Measurements from ENCODE around the gene NRAS. TPM values are rescaled to one million over a fixed set of nuclear protein-coding genes. Genes with fewer than 3 reads are reported as not detected.

NRAS gene
- total and polyA plus RNA-seq, 2 donors (not counting 1 experiment from before 2014, with no cell fraction given), result 31.0 to 62.3 TPM

- no peaks in the 10 kb centered on the region for H3K79me2 ChIP-seq (ENCODE audit: control insufficient read depth, insufficient read depth, low read length)
- TF ChIP-seq, protein P1, sequence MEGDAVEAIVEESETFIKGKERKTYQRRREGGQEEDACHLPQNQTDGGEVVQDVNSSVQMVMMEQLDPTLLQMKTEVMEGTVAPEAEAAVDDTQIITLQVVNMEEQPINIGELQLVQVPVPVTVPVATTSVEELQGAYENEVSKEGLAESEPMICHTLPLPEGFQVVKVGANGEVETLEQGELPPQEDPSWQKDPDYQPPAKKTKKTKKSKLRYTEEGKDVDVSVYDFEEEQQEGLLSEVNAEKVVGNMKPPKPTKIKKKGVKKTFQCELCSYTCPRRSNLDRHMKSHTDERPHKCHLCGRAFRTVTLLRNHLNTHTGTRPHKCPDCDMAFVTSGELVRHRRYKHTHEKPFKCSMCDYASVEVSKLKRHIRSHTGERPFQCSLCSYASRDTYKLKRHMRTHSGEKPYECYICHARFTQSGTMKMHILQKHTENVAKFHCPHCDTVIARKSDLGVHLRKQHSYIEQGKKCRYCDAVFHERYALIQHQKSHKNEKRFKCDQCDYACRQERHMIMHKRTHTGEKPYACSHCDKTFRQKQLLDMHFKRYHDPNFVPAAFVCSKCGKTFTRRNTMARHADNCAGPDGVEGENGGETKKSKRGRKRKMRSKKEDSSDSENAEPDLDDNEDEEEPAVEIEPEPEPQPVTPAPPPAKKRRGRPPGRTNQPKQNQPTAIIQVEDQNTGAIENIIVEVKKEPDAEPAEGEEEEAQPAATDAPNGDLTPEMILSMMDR (conservative IDR thresholded peaks at IDR 0.05 in 1 of 2, IDR thresholded peaks at IDR 0.05 in 1 of 2; ENCODE audit: low read depth in 1 of 2, low read length in 2 of 2), result no peak
- TF ChIP-seq EZH2 (IDR thresholded peaks at IDR 0.05; ENCODE audit: low read length, missing control alignments), result no peak
- peak within 1 kb of the TSS; percentile 91 for H3K9ac ChIP-seq (ENCODE audit: insufficient read depth, low read length)
- peak within 1 kb of the TSS; percentile 94 for H3K27ac ChIP-seq (ENCODE audit: insufficient read depth, low read length)
- H3K9me3 ChIP-seq (ENCODE audit: control insufficient read depth, insufficient read depth, low read depth, low read length), result no peaks in the 10 kb centered on the region
- no peaks in the 10 kb centered on the region for H4K20me1 ChIP-seq (ENCODE audit: control insufficient read depth, extremely low read depth, insufficient read depth, low read length)
- H3K4me2 ChIP-seq (ENCODE audit: extremely low read depth, insufficient read depth, low read length), result peak within 1 kb of the TSS; percentile 98
- no peak for DNase-seq (ENCODE audit: low read depth in 2 of 2)
- no peaks in the 10 kb centered on the region for H3K36me3 ChIP-seq (ENCODE audit: control insufficient read depth, insufficient read depth, low read length)
- peak within 1 kb of the TSS; percentile 99 for H2AFZ ChIP-seq (ENCODE audit: low read length)
- peaks cover 3% of the 10 kb centered on the region for H3K4me1 ChIP-seq (ENCODE audit: control insufficient read depth, extremely low read depth, insufficient read depth, low read length)
- H3K4me3 ChIP-seq (replicated peaks in 1 of 4; ENCODE audit: control extremely low read depth in 1 of 4, insufficient read depth in 1 of 4, low read depth in 3 of 4, low read length in 4 of 4), result peak within 1 kb of the TSS; percentile 80 to 97 (median 82)
- H3K27me3 ChIP-seq (ENCODE audit: control insufficient read depth, insufficient read depth, low read length), result no peaks in the 10 kb centered on the region
These were observed 46.9 kb downstream of the NRAS start, which contains the start of gene DENND2C for GRCh38 chr1:114669562-114670082. Gene DENND2C, minus strand, starts transcription at chr1:114670049. Its CDS starts 44,065 bp downstream, at chr1:114625984.

GRCh38 chr1:114668784-114669561, 47.6 kb downstream of the NRAS start:
- peak overlapping the region; percentile 96 for H2AFZ ChIP-seq (ENCODE audit: low read length)
- no peaks in the 10 kb centered on the region for H3K9me3 ChIP-seq (ENCODE audit: control insufficient read depth, insufficient read depth, low read depth, low read length)
- no peaks in the 10 kb centered on the region for H3K79me2 ChIP-seq (ENCODE audit: control insufficient read depth, insufficient read depth, low read length)
- peak; percentile 15 to 53 for DNase-seq (ENCODE audit: low read depth in 2 of 2)
- no peaks in the 10 kb centered on the region for H3K27me3 ChIP-seq (ENCODE audit: control insufficient read depth, insufficient read depth, low read length)
- peak overlapping the region; percentile 82 for H3K9ac ChIP-seq (ENCODE audit: insufficient read depth, low read length)
- H4K20me1 ChIP-seq (ENCODE audit: control insufficient read depth, extremely low read depth, insufficient read depth, low read length), result no peaks in the 10 kb centered on the region
- TF ChIP-seq, protein P1 (conservative IDR thresholded peaks at IDR 0.05 in 1 of 2, IDR thresholded peaks at IDR 0.05 in 1 of 2; ENCODE audit: low read depth in 1 of 2, low read length in 2 of 2), result no peak
- TF ChIP-seq EZH2 (IDR thresholded peaks at IDR 0.05; ENCODE audit: low read length, missing control alignments), result no peak
- peak overlapping the region; percentile 80 to 97 (median 82) for H3K4me3 ChIP-seq (replicated peaks in 1 of 4; ENCODE audit: control extremely low read depth in 1 of 4, insufficient read depth in 1 of 4, low read depth in 3 of 4, low read length in 4 of 4)
- H3K27ac ChIP-seq (ENCODE audit: insufficient read depth, low read length), result peak overlapping the region; percentile 94
- peak overlapping the region; percentile 92 for H3K4me2 ChIP-seq (ENCODE audit: extremely low read depth, insufficient read depth, low read length)
- no peaks in the 10 kb centered on the region for H3K36me3 ChIP-seq (ENCODE audit: control insufficient read depth, insufficient read depth, low read length)
- peaks cover 3% of the 10 kb centered on the region for H3K4me1 ChIP-seq (ENCODE audit: control insufficient read depth, extremely low read depth, insufficient read depth, low read length)

GRCh38 chr1:114668373-114668772, 48.2 kb downstream of the NRAS start:
- Histone ChIP-seq H3K27ac (ENCODE audit: insufficient read depth, low read length) (no peak overlapping the region), H3K36me3 (ENCODE audit: control insufficient read depth, insufficient read depth, low read length) (no peaks in the 10 kb centered on the region), H3K9me3 (ENCODE audit: control insufficient read depth, insufficient read depth, low read depth, low read length) (no peaks in the 10 kb centered on the region), H2AFZ (ENCODE audit: low read length) (no peak overlapping the region), H3K79me2 (ENCODE audit: control insufficient read depth, insufficient read depth, low read length) (no peaks in the 10 kb centered on the region), H4K20me1 (ENCODE audit: control insufficient read depth, extremely low read depth, insufficient read depth, low read length) (no peaks in the 10 kb centered on the region), H3K27me3 (ENCODE audit: control insufficient read depth, insufficient read depth, low read length) (no peaks in the 10 kb centered on the region), H3K4me2 (ENCODE audit: extremely low read depth, insufficient read depth, low read length) (no peak overlapping the region), H3K4me3 (replicated peaks in 1 of 4; ENCODE audit: control extremely low read depth in 1 of 4, insufficient read depth in 1 of 4, low read depth in 3 of 4, low read length in 4 of 4) (no peak overlapping the region), H3K9ac (ENCODE audit: insufficient read depth, low read length) (no peak overlapping the region), H3K4me1 (ENCODE audit: control insufficient read depth, extremely low read depth, insufficient read depth, low read length) (peaks cover 3% of the 10 kb centered on the region)
- TF ChIP-seq, protein P1 (conservative IDR thresholded peaks at IDR 0.05 in 1 of 2, IDR thresholded peaks at IDR 0.05 in 1 of 2; ENCODE audit: low read depth in 1 of 2, low read length in 2 of 2), result no peak
- no peak for TF ChIP-seq EZH2 (IDR thresholded peaks at IDR 0.05; ENCODE audit: low read length, missing control alignments)
- DNase-seq (ENCODE audit: low read depth in 2 of 2), result no peak
